ENCODE measurements around the gene C9orf78.
"Not testable (repeated sequence)": the region's sequence is repeated elsewhere in the genome, so short reads cannot be mapped to it uniquely, and the experiment has no call there.

C9orf78 gene

GRCh38 chr9:129802833-129803675 is 32.0 kb downstream of the C9orf78 start, which contains the start of gene TOR1B:
TOR1B (plus strand) TSS chr9:129803184; CDS start chr9:129803213, 29 bp downstream.
- Histone ChIP-seq H3K36me3 (ENCODE audit: control insufficient read depth, insufficient read depth, low read length) (peaks cover 18% of the 10 kb centered on the region), H3K4me3 (ENCODE audit: low read depth, low read length) (peak within 1 kb of the TSS; percentile 97), H3K9ac (ENCODE audit: low read depth, low read length) (no peak within 1 kb of the TSS; the same call in 1 of the 2 replicates), H3K4me1 (ENCODE audit: control insufficient read depth, insufficient read depth, low read length) (peaks cover 6% of the 10 kb centered on the region; the same call in 1 of the 2 replicates), H3K27ac (ENCODE audit: low read depth, low read length) (peak within 1 kb of the TSS; percentile 42), H3K27me3 (ENCODE audit: control insufficient read depth, insufficient read depth, low read length) (no peaks in the 10 kb centered on the region), H3K9me3 (ENCODE audit: control insufficient read depth, insufficient read depth, low read length) (no peaks in the 10 kb centered on the region)

- Histone ChIP-seq H3K9me3 (ENCODE audit: control insufficient read depth, insufficient read depth, low read length) (no peaks in the 10 kb centered on the region), H3K4me3 (ENCODE audit: low read depth, low read length) (no peak overlapping the region), H3K27me3 (ENCODE audit: control insufficient read depth, insufficient read depth, low read length) (no peaks in the 10 kb centered on the region), H3K27ac (ENCODE audit: low read depth, low read length) (no peak overlapping the region), H3K9ac (ENCODE audit: low read depth, low read length) (no peak overlapping the region), H3K4me1 (ENCODE audit: control insufficient read depth, insufficient read depth, low read length) (peaks cover 6% of the 10 kb centered on the region; the same call in 1 of the 2 replicates), H3K36me3 (ENCODE audit: control insufficient read depth, insufficient read depth, low read length) (peaks cover 8% of the 10 kb centered on the region; the same call in 1 of the 2 replicates)
Observed at GRCh38 chr9:129801504-129801903, 33.6 kb downstream of the C9orf78 start.

- H3K27me3 ChIP-seq (ENCODE audit: control insufficient read depth, insufficient read depth, low read length): no peaks in the 10 kb centered on the region
- H3K27ac ChIP-seq (ENCODE audit: low read depth, low read length): no peak overlapping the region
- H3K4me3 ChIP-seq (ENCODE audit: low read depth, low read length): no peak overlapping the region
- no peaks in the 10 kb centered on the region for H3K9me3 ChIP-seq (ENCODE audit: control insufficient read depth, insufficient read depth, low read length)
- H3K36me3 ChIP-seq (ENCODE audit: control insufficient read depth, insufficient read depth, low read length): no peaks in the 10 kb centered on the region
- peaks cover 3% of the 10 kb centered on the region; the same call in 1 of the 2 replicates for H3K4me1 ChIP-seq (ENCODE audit: control insufficient read depth, insufficient read depth, low read length)
- no peak overlapping the region for H3K9ac ChIP-seq (ENCODE audit: low read depth, low read length)
Observed at GRCh38 chr9:129798973-129799372, 36.1 kb downstream of the C9orf78 start.

GRCh38 chr9:129796029-129796428 is 39.0 kb downstream of the C9orf78 start:
- H3K9ac ChIP-seq (ENCODE audit: low read depth, low read length); H3K27me3 ChIP-seq (ENCODE audit: control insufficient read depth, insufficient read depth, low read length); H3K9me3 ChIP-seq (ENCODE audit: control insufficient read depth, insufficient read depth, low read length); H3K4me3 ChIP-seq (ENCODE audit: low read depth, low read length); H3K4me1 ChIP-seq (ENCODE audit: control insufficient read depth, insufficient read depth, low read length); H3K27ac ChIP-seq (ENCODE audit: low read depth, low read length); H3K36me3 ChIP-seq (ENCODE audit: control insufficient read depth, insufficient read depth, low read length): not testable (repeated sequence)

- Histone ChIP-seq H3K4me1 (ENCODE audit: control insufficient read depth, insufficient read depth, low read length) (no peaks in the 10 kb centered on the region), H3K36me3 (ENCODE audit: control insufficient read depth, insufficient read depth, low read length) (no peaks in the 10 kb centered on the region), H3K27ac (ENCODE audit: low read depth, low read length) (no peak overlapping the region), H3K4me3 (ENCODE audit: low read depth, low read length) (no peak overlapping the region), H3K27me3 (ENCODE audit: control insufficient read depth, insufficient read depth, low read length) (no peaks in the 10 kb centered on the region), H3K9ac (ENCODE audit: low read depth, low read length) (no peak overlapping the region), H3K9me3 (ENCODE audit: control insufficient read depth, insufficient read depth, low read length) (no peaks in the 10 kb centered on the region)
Observed at GRCh38 chr9:129794549-129794948, 40.5 kb downstream of the C9orf78 start.

- H3K27me3 ChIP-seq (ENCODE audit: control insufficient read depth, insufficient read depth, low read length): no peaks in the 10 kb centered on the region
- no peak overlapping the region for H3K9ac ChIP-seq (ENCODE audit: low read depth, low read length)
- H3K4me3 ChIP-seq (ENCODE audit: low read depth, low read length): no peak overlapping the region
- no peaks in the 10 kb centered on the region for H3K4me1 ChIP-seq (ENCODE audit: control insufficient read depth, insufficient read depth, low read length)
- no peak overlapping the region for H3K27ac ChIP-seq (ENCODE audit: low read depth, low read length)
- H3K36me3 ChIP-seq (ENCODE audit: control insufficient read depth, insufficient read depth, low read length): no peaks in the 10 kb centered on the region
- no peaks in the 10 kb centered on the region for H3K9me3 ChIP-seq (ENCODE audit: control insufficient read depth, insufficient read depth, low read length)
Observed at GRCh38 chr9:129786481-129786880, 48.6 kb downstream of the C9orf78 start.

- no peak overlapping the region for H3K4me3 ChIP-seq (ENCODE audit: low read depth, low read length)
- H3K9ac ChIP-seq (ENCODE audit: low read depth, low read length): no peak overlapping the region
Observed at GRCh38 chr9:129785866-129786265, 49.2 kb downstream of the C9orf78 start.

GRCh38 chr9:129784970-129785369 is 50.1 kb downstream of the C9orf78 start:
- not testable (repeated sequence) for H3K27ac ChIP-seq (ENCODE audit: low read depth, low read length); H3K36me3 ChIP-seq (ENCODE audit: control insufficient read depth, insufficient read depth, low read length); H3K27me3 ChIP-seq (ENCODE audit: control insufficient read depth, insufficient read depth, low read length); H3K4me1 ChIP-seq (ENCODE audit: control insufficient read depth, insufficient read depth, low read length); H3K4me3 ChIP-seq (ENCODE audit: low read depth, low read length); H3K9ac ChIP-seq (ENCODE audit: low read depth, low read length); H3K9me3 ChIP-seq (ENCODE audit: control insufficient read depth, insufficient read depth, low read length)

More at GRCh38 chr9:129785866-129786265, 49.2 kb downstream of the C9orf78 start:
- no peak overlapping the region for H3K27ac ChIP-seq (ENCODE audit: low read depth, low read length)
- no peaks in the 10 kb centered on the region for H3K9me3 ChIP-seq (ENCODE audit: control insufficient read depth, insufficient read depth, low read length)
- no peaks in the 10 kb centered on the region for H3K4me1 ChIP-seq (ENCODE audit: control insufficient read depth, insufficient read depth, low read length)
- H3K27me3 ChIP-seq (ENCODE audit: control insufficient read depth, insufficient read depth, low read length): no peaks in the 10 kb centered on the region
- H3K36me3 ChIP-seq (ENCODE audit: control insufficient read depth, insufficient read depth, low read length): no peaks in the 10 kb centered on the region

- H3K27me3 ChIP-seq (ENCODE audit: control insufficient read depth, insufficient read depth, low read length): no peaks in the 10 kb centered on the region
- H3K27ac ChIP-seq (ENCODE audit: low read depth, low read length): no peak overlapping the region
- no peaks in the 10 kb centered on the region for H3K36me3 ChIP-seq (ENCODE audit: control insufficient read depth, insufficient read depth, low read length)
- H3K4me3 ChIP-seq (ENCODE audit: low read depth, low read length): no peak overlapping the region
- H3K9ac ChIP-seq (ENCODE audit: low read depth, low read length): no peak overlapping the region
- H3K9me3 ChIP-seq (ENCODE audit: control insufficient read depth, insufficient read depth, low read length): no peaks in the 10 kb centered on the region
- H3K4me1 ChIP-seq (ENCODE audit: control insufficient read depth, insufficient read depth, low read length): no peaks in the 10 kb centered on the region
Observed at GRCh38 chr9:129783516-129784361, 51.3 kb downstream of the C9orf78 start.

- Histone ChIP-seq H3K4me1 (ENCODE audit: control insufficient read depth, insufficient read depth, low read length) (0 out of 2 replicates have a peak, but pooled peaks cover 1% of the 10 kb centered on the region), H3K36me3 (ENCODE audit: control insufficient read depth, insufficient read depth, low read length) (no peaks in the 10 kb centered on the region), H3K9me3 (ENCODE audit: control insufficient read depth, insufficient read depth, low read length) (no peaks in the 10 kb centered on the region), H3K27ac (ENCODE audit: low read depth, low read length) (no peak overlapping the region), H3K9ac (ENCODE audit: low read depth, low read length) (no peak overlapping the region), H3K27me3 (ENCODE audit: control insufficient read depth, insufficient read depth, low read length) (no peaks in the 10 kb centered on the region), H3K4me3 (ENCODE audit: low read depth, low read length) (no peak overlapping the region)
Observed at GRCh38 chr9:129781981-129782380, 53.1 kb downstream of the C9orf78 start.

- Histone ChIP-seq H3K9ac (ENCODE audit: low read depth, low read length) (no peak overlapping the region), H3K4me3 (ENCODE audit: low read depth, low read length) (no peak overlapping the region), H3K27me3 (ENCODE audit: control insufficient read depth, insufficient read depth, low read length) (no peaks in the 10 kb centered on the region), H3K27ac (ENCODE audit: low read depth, low read length) (no peak overlapping the region), H3K36me3 (ENCODE audit: control insufficient read depth, insufficient read depth, low read length) (no peaks in the 10 kb centered on the region), H3K4me1 (ENCODE audit: control insufficient read depth, insufficient read depth, low read length) (peaks cover 6% of the 10 kb centered on the region; the same call in 1 of the 2 replicates), H3K9me3 (ENCODE audit: control insufficient read depth, insufficient read depth, low read length) (no peaks in the 10 kb centered on the region)
Observed at GRCh38 chr9:129781131-129781530, 53.9 kb downstream of the C9orf78 start.

All from HUES48 (cell line).